GM19324 (cell line): Measurements from ENCODE around the gene HDAC2.
"Not testable (repeated sequence)": the region's sequence is repeated elsewhere in the genome, so short reads cannot be mapped to it uniquely, and the experiment has no call there.

Experiments used
- ATAC-seq: cut with Tn5 transposase; IDR thresholded peaks from one replicate; pipeline ENCODE4 v1.9.1; 2021; ENCODE audit warnings: mild to moderate bottlenecking, moderate library complexity; ENCODE audit not compliant: unreplicated experiment, low FRiP score

Gene HDAC2

DNA sequence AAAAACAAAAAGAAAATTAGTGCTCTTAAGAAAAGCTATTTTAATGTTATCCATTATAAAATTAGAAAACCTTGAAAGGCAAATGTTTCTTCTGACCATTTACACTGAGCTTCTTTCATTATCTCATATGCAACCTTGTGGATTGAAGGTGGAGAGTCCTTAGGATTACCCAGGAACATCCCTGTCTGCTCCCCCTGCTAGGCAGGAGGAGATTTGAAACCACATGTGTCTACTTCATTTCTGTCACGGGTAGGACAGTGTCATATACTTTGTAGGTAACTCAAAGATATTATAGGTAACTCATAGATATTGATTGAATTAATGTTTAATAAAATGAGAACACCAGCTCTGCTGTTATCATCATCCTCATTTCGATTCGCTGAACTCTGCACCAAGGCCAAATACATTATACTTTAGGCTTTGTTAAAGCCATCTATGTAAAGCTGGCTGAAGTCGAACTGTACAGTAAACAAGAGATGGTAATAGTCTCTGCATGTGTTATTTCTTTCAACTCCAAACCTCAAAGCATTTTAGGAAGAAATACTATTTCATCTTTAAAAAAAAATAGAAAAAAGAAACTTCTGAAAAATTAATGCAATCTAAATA lies 49.5 kb downstream of the HDAC2 start:
- no peak for ATAC-seq

DNA sequence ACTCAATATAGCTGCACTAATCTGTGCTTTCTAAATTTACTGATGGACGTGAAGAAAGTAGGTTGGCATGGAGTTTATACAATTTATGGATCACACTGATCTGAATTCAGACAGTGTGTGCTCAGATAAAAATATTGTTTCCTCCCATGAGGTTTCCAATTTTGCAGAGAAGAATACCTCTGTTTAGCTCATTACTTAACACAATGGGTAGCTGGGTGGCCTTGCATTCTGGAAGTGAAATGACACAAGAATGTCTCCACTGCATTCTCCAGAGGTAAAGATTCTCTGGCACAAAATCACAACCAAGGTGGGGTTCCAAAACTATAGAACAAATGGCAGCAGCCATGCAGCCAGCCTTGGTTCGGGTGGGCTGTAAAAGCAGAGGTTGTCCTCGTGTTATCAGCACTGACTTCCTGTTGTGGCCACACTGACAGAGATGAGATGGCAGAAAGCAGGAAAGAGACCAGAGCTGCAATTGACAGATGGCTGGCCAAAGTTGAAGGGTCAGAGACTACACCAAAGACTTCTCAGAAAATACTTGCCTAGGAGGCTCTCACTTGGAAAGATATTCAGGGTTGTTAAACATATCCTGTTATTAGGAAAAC lies 50.2 kb downstream of the HDAC2 start:
- no peak for ATAC-seq

DNA sequence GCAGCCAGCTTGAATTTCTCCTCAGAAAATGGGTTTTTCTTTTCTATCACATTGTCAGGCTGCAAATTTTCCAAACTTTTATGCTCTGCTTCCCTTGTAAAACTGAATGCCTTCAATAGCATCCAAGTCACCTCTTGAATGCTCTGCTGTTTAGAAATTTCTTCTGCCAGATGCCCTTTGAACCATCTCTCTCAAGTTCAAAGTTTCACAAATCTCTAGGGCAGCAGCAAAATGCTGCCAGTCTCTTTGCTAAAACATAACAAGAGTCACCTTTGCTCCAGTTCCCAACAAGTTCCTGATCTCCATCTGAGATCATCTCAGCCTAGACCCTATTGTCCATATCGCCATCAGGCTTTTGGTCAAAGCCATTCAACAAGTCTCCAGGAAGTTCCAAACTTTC lies 60.7 kb downstream of the HDAC2 start:
- not testable (repeated sequence) for ATAC-seq

DNA sequence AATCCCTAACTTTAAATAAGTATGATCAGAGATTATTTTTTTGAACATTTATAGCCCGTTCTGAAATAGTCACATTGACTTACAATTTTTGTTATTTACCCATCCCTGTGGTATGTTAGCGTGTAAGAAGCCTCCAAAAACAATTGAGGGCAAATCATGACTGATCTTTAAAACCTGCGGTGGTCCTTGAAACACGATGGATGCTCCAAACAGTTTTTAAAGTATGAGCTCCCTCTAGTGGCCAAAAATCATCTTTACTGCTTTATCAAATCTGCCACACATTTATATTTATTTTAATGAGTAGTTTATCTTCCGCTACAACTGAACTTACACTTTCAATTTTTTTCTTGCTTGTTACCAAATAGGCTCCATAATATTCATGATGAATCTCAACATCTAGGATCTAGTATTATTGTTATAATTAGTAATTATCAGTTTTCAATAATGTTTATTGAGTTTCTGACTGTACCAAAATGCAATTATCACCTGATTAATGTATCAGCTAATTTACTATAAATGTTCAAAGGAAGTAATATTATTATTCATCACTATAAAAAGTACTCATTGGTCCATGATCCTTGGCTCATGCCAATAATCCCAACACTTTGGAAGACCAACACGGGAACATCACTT lies 61.6 kb downstream of the HDAC2 start:
- ATAC-seq, result no peak

GRCh38 chr6:113908801-113909200 lies 62.1 kb downstream of the HDAC2 start:
- ATAC-seq, result no peak

DNA sequence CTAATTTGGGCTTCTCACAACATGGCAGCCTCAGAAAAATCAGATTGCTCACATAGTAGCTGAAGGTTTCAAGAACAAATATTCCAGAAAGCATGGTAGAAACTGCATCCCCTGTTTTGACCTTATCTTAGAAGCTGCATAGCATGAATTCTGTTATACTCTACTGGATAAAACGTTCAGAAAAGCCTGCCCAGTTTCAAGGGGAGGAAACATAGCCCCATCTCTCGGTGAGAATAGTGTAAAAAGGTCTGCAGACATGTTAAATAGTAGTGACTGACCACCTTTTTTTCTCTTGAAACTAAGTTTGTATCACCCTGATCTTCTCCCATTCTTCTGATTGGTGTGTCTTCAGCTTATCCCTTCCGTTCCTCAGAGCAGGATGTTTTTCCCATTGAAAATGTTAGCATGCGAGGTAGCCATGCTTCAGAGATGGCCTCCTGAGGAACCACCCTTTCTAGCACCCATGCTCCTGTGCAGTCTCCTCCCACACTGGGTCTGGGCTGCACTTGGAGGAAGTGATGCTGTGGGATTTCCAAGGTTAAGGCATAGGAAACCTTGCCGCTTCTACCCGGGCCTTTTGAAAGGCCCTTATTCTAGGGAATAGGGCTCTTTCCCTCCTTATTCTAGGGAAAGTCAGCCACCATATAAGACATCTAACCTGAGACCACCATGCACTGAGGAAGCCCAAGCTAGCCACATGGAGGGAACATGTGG lies 63.7 kb downstream of the HDAC2 start:
- ATAC-seq, result no peak

GRCh38 chr6:113903666-113904330 lies 67.2 kb downstream of the HDAC2 start:
- ATAC-seq, result no peak

DNA sequence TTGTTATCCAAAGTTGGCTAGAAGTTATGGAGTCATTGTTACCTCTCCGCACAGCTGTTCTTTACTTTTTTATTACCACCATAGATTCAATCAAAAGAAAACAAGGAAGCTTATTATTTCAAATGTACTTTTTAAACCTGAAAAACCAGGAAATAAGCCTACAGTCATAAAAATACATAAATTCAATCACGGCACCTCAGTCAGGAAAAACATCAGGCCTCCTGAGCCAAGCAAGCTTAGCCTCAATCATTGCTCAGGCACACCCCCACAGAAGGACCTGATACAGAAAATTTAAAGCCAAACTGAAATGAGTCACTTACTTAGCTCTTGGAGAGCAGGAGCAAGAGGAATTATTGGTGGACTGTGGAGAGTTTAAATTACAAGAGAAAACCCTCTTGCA lies 69.5 kb downstream of the HDAC2 start:
- ATAC-seq, result no peak

- ATAC-seq, result no peak
Measured at GRCh38 chr6:113894712-113895674, 76.0 kb downstream of the HDAC2 start.

DNA sequence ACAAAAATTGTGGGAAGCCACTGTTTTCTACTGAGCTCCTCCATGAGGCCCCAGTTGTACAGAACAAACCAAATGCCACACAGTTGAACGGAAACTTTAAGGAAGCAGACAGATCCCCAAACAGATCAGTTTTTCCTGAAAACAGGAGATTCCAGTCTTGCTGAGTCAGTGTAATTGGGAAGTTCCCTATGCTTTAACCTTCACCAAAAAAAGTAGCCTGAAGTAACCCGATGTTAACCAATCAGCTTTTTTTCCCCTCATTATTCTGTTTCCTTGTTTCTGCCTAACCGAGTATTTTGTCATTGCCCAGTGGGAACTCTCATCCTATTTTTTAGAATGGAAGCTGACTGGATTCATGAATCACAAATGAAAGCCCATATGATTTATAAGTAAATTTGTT lies 77.1 kb downstream of the HDAC2 start:
- ATAC-seq, result no peak

- no peak for ATAC-seq
Measured at GRCh38 chr6:113893451-113893850, 77.5 kb downstream of the HDAC2 start.

GRCh38 chr6:113888956-113889630 lies 81.9 kb downstream of the HDAC2 start:
- ATAC-seq, result no peak

DNA sequence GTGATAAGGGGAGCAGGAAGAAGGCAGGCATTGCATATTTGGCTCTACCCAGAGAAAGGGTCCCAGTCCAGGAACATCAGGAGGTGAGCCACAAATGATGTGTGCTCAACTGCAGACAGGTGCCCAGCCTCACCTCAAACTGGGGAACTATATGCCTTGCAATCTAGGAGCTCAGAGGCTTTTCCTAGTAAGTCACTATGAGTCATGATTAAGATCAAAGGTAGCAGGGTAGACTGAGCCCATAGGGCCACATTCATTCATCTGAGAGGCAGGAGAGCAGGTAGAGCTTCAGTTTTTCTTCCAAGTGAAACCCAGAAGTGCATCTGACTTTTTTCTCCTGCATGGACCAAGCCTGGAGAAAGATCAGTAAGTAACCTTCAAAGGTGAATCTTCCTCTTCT lies 82.5 kb downstream of the HDAC2 start:
- ATAC-seq, result no peak

- no peak for ATAC-seq
Measured at GRCh38 chr6:113886512-113886911, 84.4 kb downstream of the HDAC2 start.

DNA sequence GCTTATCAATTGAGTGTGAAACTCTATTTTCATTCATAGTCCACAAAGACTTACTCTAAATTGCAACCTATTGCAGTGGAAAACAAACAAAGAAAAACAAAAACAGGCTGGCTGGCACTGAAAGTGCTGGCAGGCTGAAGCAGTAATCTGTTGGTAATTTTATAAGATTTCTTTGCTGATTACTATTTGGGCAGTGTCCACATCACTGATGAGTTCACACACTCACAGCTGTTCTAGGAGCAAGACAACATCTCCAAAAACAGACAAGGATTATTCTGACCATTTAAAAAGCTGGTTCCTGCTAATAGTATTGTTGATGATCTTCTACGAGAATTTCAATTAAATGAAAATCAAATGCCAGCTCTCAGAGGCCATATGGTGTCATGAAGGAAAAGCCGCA lies 86.9 kb downstream of the HDAC2 start:
- no peak for ATAC-seq
